ENCODE data around the gene MYOCD.

MYOCD gene

GRCh38 chr17:12644623-12645022 is 21.1 kb upstream of the MYOCD start:
- no peak for DNase-seq

DNA sequence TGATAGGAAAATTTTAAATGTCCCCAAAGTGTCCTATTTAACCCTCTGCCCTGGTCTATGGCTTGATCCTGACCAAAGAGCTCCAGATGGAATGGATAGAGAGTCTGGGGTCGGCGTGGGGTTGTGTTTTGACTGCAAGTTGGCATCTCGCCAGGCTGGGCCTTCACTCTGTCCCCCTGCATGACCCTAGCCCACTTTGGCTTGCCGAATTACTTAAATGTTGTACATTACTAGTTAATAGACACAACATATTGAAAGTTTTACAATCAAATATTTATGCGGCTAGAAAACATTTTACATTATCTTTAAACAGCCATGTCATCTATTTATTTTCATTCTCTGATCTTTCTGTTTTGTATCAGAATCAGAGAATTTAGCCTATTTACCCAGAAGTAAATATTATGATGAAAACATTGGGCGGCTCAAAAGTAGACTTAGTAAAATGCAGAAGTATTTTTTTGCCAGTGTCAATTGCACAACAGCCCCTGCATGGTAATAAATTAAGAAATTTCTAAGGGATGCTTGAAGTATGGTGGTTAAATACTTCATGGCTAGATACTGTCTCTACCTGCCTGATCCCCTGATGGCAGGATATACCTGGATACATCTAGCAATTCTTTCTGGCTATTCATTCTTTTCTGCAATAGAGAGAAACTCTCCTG is 18.8 kb upstream of the MYOCD start:
- DNase-seq = no peak

GRCh38 chr17:12648498-12648897 is 17.2 kb upstream of the MYOCD start:
- DNase-seq = no peak

GRCh38 chr17:12655936-12656335 is 9.8 kb upstream of the MYOCD start:
- no peak for DNase-seq

- no peak for DNase-seq
Measured at GRCh38 chr17:12656354-12656753, 9.3 kb upstream of the MYOCD start.

DNA sequence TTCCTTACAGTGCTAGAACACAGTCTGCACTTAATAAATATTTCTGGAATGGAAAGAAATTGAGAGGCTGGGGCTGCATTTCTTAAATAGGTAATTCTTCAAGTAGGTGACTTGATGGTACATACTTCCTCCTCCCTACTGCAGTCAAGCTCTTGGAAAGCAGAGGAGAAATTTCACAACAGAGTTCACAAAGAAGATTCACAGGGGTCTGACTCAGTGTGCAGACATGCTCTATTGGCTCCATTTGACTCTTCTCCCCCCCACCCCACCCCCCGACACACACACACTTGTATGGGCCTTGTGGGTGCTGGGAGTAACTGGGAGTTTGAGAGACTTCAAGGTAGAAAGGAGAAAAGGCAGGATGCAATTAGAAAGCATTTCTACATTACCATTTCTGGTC is 6.2 kb upstream of the MYOCD start:
- no peak for DNase-seq

DNA sequence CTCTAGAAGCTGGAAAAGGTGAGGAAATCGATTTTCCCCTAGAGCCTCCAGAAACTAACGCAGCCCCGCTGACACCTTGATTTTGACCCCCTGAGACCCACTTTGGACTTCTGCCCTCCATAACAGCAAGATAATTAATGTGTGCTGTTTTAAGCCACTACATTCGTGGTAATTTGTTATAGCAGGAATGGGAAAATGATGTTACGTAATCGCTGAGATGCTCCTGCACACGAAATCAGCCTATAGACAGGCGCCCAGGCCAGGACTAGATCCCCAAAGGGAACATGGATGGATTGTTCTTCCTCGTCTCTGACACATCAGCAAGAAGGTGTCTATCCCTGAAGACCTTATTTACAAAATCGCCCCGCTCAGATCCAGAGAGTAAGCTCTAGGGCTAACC is 1.4 kb upstream of the MYOCD start:
- DNase-seq = no peak

- no peak for DNase-seq
Measured at GRCh38 chr17:12664894-12665262, 812 bp upstream of the MYOCD start.

- DNase-seq = no peak
Measured at GRCh38 chr17:12666718-12667117, 1.0 kb downstream of the MYOCD start.

DNA sequence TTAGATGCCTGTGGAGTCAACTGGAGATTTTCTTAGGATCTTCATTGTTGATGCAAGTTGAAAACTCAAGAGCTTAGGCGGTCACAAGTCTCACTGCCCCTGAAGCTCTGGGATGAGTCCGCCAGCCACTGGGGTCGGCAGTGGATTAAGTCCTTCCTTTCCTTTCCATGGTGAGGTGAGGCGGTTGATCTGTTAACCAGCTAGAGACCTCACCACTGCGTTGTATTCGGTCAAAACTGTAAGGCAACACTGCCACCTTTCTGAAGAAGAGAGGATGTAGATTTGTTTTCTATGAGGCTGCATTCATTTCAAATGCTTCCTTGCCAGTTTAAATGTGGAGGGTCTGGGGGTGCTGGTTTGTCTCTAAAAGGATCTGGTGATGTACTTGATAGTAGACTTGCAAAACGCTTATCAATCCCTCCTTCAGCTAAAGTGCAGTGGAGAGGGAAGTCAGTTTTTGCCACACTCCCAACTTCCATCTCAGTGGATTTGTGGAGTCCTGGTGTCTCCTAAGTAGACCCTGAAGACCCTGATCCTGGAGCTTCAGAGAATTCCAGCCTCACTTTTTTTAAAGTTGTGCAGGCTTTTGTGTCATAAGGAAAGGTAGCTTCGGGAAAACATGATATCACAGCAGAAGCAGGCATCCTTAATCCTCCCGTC is 1.7 kb downstream of the MYOCD start:
- DNase-seq = peak; percentile 74

DNA sequence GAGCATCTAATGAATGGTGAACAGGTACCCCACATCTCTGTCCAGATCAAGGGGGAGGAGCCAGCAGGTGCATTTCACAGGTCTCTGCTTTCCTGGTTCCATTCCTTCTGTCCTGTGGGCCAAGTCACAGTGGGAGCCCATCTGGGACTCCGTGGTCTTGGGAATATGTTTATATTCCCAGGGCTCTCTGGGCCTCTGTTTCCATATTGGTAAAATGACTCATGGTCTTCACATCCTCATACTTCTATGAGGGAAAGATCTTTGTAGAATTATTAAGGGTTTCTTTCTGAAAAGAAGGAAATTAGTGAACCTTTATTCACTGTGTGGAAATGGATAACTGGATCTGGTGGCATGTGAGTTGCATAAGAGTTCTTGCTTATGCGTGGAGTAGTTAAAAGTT is 6.2 kb downstream of the MYOCD start:
- no peak for DNase-seq

- DNase-seq = no peak
Measured at GRCh38 chr17:12672947-12673346, 7.3 kb downstream of the MYOCD start.

GRCh38 chr17:12673788-12674187 is 8.1 kb downstream of the MYOCD start:
- DNase-seq = no peak

- peak; percentile 19 for DNase-seq
Measured at GRCh38 chr17:12680407-12680897, 14.8 kb downstream of the MYOCD start.

GRCh38 chr17:12680993-12681392 is 15.3 kb downstream of the MYOCD start:
- DNase-seq = no peak

DNA sequence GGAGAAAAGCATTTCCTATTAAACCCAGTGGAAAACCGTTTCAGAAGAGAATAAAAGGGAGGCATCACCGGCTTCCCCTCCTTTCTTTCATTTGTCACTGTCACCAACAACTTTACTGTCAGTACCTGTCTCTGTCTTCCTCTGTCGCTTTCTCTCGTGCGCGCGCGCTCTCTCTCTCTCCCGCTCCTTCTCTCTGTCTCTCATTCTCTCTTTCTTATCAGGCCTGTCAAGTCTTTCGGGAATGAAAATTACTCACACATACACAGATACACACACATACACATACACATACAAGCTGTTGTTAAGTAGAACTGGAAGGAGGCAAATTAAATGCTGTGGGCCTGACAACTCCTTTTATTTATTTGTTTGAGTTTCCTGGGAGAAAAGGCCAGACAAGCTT is 17.6 kb downstream of the MYOCD start:
- no peak for DNase-seq

GRCh38 chr17:12686486-12686885 is 20.8 kb downstream of the MYOCD start:
- DNase-seq = no peak

DNA sequence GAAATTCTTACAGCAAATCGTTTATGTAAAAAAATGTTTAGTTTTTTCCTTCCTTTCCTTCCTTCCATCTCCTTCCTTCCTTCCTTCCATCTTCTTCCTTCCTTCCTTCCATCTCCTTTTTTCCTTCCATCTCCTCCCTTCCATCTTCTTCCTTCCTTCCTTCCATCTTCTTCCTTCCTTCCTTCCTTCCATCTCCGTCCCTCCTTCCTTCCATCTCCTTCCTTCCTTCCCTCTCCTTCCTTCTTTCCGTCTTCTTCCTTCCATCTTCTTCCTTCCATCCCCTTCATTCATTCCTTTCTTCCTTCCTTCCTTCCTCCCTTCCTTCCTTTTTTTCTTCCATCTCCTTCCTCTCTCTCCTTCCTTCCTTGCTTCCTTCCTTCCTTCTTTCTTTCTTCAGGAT is 22.7 kb downstream of the MYOCD start:
- no peak for DNase-seq

DNA sequence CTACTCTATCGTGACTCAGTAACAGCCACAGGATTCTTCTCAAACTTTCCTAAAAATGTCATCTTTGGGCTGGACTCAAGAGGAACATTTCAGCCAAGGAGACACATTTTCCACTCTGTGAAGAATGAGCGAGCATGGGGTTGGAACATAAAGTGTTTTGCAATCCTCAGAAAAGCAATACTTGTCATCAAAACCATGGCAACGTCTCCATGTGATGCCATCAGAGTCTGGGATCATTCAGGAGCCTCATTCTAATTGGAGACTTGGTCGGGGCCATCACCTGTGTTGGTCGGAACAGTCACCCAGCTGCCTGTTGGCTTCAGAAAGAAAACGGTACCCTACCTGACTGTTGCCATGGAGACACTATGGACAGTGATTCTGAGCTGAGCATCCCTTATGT is 25.5 kb downstream of the MYOCD start:
- DNase-seq = no peak

DNA sequence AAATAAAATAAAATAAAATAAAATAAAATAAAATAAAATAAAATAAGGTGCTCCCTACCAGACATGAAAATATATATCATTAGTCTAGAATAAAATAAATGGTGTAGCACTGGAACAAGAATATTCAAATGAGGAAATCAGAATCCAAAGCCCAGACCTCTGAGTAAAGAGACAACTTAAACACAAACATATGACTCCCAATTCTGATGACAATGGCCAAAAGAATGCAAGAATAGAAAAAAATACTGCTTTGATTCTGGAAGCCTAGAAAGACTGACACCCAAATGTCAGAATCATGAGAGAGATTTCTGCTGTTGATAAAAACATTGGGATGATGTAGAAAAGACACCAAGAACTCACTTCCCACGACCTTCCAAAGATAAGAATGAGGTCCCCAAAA is 27.9 kb downstream of the MYOCD start:
- no peak for DNase-seq

DNA sequence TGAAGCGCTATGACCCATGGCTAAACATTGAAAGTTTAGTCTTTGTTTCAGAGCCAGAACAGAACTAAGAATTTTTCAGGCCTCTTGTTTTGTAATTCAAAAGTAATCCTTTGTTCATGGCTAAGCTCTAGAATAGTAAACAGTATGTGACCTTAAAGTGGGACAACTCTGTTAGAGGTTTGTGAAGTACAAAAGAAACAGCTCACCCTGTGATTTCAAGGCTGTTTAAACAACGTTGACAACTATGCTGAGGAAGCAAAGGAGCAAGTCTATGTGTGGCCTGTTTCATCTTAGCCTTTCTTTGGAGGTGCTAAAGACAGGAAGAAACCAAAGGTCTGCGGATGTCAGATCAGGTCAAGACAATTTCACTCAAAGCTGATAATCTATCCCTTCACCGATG is 40.4 kb downstream of the MYOCD start:
- DNase-seq = no peak

GRCh38 chr17:12709063-12709462 is 43.4 kb downstream of the MYOCD start:
- no peak for DNase-seq

GRCh38 chr17:12712415-12712814 is 46.7 kb downstream of the MYOCD start:
- no peak for DNase-seq

DNA sequence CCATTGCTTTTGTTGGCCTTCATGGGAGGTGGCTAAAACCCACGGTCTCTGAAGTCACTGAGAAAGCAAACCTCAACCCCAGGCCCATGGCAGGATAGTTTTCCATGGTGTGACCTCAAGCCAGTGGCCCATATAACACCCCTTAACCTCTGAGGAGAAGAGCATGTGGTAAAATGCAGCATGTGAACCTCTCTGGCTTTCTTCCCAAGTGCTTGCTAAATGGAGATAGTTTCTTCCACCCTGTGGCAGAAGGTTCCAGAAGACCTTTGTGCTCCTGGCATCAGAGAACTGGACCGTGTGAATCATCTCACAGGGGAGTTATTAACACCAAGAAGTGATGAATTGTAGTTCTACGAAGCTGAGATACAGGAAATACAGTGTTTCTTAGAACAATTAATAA is 47.3 kb downstream of the MYOCD start:
- no peak for DNase-seq

- DNase-seq = peak; percentile 20
Measured at GRCh38 chr17:12719948-12720347, 54.3 kb downstream of the MYOCD start.

Data from NCI-H82 (cell line).